NCI-H1694 (cell line): Measurements from ENCODE around the gene TLX1.

Experiments used
- DNase-seq: peaks from one replicate; lab custom pipeline; 2025; lab: John Stamatoyannopoulos, UW

Gene TLX1

GRCh38 chr10:101130984-101131961, at the start of gene TLX1:
Gene TLX1 (plus strand): TSS chr10:101131300. CDS start chr10:101131542, 242 bp downstream.
- peak; percentile 42 for DNase-seq

- no peak for DNase-seq
These were observed 45.3 kb upstream of the TLX1 start for GRCh38 chr10:101085846-101086245.

- DNase-seq = no peak
These were observed 43.7 kb upstream of the TLX1 start for GRCh38 chr10:101087376-101087775.

- no peak for DNase-seq
These were observed 43.1 kb upstream of the TLX1 start for GRCh38 chr10:101087965-101088364.

GRCh38 chr10:101089520-101090299, 41.4 kb upstream of the TLX1 start:
- DNase-seq = no peak

- DNase-seq = no peak
These were observed 40.5 kb upstream of the TLX1 start for GRCh38 chr10:101090597-101090996.

- no peak for DNase-seq
These were observed 39.4 kb upstream of the TLX1 start for GRCh38 chr10:101091546-101092290.

- DNase-seq = no peak
These were observed 38.2 kb upstream of the TLX1 start for GRCh38 chr10:101092881-101093354.

- no peak for DNase-seq
These were observed 36.8 kb upstream of the TLX1 start for GRCh38 chr10:101094121-101094879.

GRCh38 chr10:101095004-101095403, 36.1 kb upstream of the TLX1 start:
- no peak for DNase-seq

GRCh38 chr10:101095550-101096213, 35.4 kb upstream of the TLX1 start:
- DNase-seq = peak; percentile 73

- DNase-seq = no peak
These were observed 34.7 kb upstream of the TLX1 start for GRCh38 chr10:101096378-101096777.

GRCh38 chr10:101097881-101098280, 33.2 kb upstream of the TLX1 start:
- DNase-seq = no peak

GRCh38 chr10:101099901-101100300, 31.2 kb upstream of the TLX1 start:
- DNase-seq = no peak

GRCh38 chr10:101101372-101101881, 29.7 kb upstream of the TLX1 start:
- DNase-seq = no peak

GRCh38 chr10:101103430-101103829, 27.7 kb upstream of the TLX1 start:
- no peak for DNase-seq

- DNase-seq = no peak
These were observed 24.7 kb upstream of the TLX1 start for GRCh38 chr10:101106351-101106750.

- DNase-seq = no peak
These were observed 23.3 kb upstream of the TLX1 start for GRCh38 chr10:101107771-101108170.

GRCh38 chr10:101110856-101111523, 20.1 kb upstream of the TLX1 start:
- DNase-seq = no peak

GRCh38 chr10:101111547-101111946, 19.6 kb upstream of the TLX1 start:
- no peak for DNase-seq
